BE2C (cell line): ENCODE measurements around the gene EBLN1. TPM values are rescaled to one million over a fixed set of nuclear protein-coding genes. Genes with fewer than 3 reads are reported as not detected.

ENCODE experiments used
- DNase-seq: peaks from one replicate; pipeline ENCODE4 v3.0.0-alpha.2; 2020
- H3K27me3 ChIP-seq: fragments of 250-450 bp; sonication (Bioruptor Pico); 2 replicates; pipeline ENCODE4 v1.5.1; 2020; ENCODE audit warnings: mild to moderate bottlenecking
- H3K36me3 ChIP-seq: fragments of 250-450 bp; sonication (Bioruptor Pico); 2 replicates; pipeline ENCODE4 v1.5.1; 2020; ENCODE audit warnings: mild to moderate bottlenecking
- H3K4me1 ChIP-seq: fragments of 250-450 bp; sonication (Bioruptor Pico); 2 replicates; pipeline ENCODE4 v1.5.1; 2020
- H3K4me3 ChIP-seq: 2 replicates; pipeline ENCODE4 v1.5.1; 2011; ENCODE audit warnings: low read depth, low read length
- H3K9me3 ChIP-seq: fragments of 250-450 bp; sonication (Bioruptor Pico); 2 replicates; pipeline ENCODE4 v1.5.1; 2020
- CTCF ChIP-seq: IDR thresholded peaks from 2 replicates; pipeline ENCODE4 v1.5.1; 2012; ENCODE audit warnings: mild to moderate bottlenecking, low read depth, low read length
- polyA plus RNA-seq: library from polyadenylated mRNA; unstranded; fragments of >200 nt; gene quantifications from one replicate; pipeline ENCODE4 v1.2.1, GENCODE V29; 2012; ENCODE audit warnings: low read depth, missing spikeins; ENCODE audit not compliant: insufficient read length, insufficient read depth

The EBLN1 gene
- polyA plus RNA-seq, result not detected

GRCh38 chr10:22217842-22218241 lies at the start of gene EBLN1:
EBLN1 (minus strand) TSS chr10:22218015; CDS start chr10:22209983, 8,032 bp downstream.
- DNase-seq, result no peak
- Histone ChIP-seq H3K9me3 (no peaks in the 10 kb centered on the region), H3K36me3 (no peaks in the 10 kb centered on the region), H3K4me3 (no peak within 1 kb of the TSS), H3K27me3 (no peaks in the 10 kb centered on the region), H3K4me1 (no peaks in the 10 kb centered on the region)
- no peak for TF ChIP-seq CTCF

- no peak for DNase-seq
- Histone ChIP-seq H3K9me3 (no peaks in the 10 kb centered on the region), H3K27me3 (no peaks in the 10 kb centered on the region), H3K36me3 (no peaks in the 10 kb centered on the region), H3K4me1 (no peaks in the 10 kb centered on the region), H3K4me3 (no peak overlapping the region)
- TF ChIP-seq CTCF, result no peak
Measured at GRCh38 chr10:22265839-22266537, 48.2 kb upstream of the EBLN1 start.

- H3K4me3 ChIP-seq, result no peak overlapping the region
- no peaks in the 10 kb centered on the region for H3K9me3 ChIP-seq
- H3K4me1 ChIP-seq, result no peaks in the 10 kb centered on the region
- H3K27me3 ChIP-seq, result no peaks in the 10 kb centered on the region
- no peaks in the 10 kb centered on the region for H3K36me3 ChIP-seq
- DNase-seq, result no peak
- no peak for TF ChIP-seq CTCF
Measured at GRCh38 chr10:22263106-22263505, 45.3 kb upstream of the EBLN1 start.

- Histone ChIP-seq H3K27me3 (no peaks in the 10 kb centered on the region), H3K4me3 (no peak overlapping the region), H3K36me3 (no peaks in the 10 kb centered on the region), H3K9me3 (no peaks in the 10 kb centered on the region), H3K4me1 (no peaks in the 10 kb centered on the region)
- no peak for DNase-seq
- no peak for TF ChIP-seq CTCF
Measured at GRCh38 chr10:22259280-22259679, 41.5 kb upstream of the EBLN1 start.

GRCh38 chr10:22258471-22258870 lies 40.7 kb upstream of the EBLN1 start:
- no peaks in the 10 kb centered on the region for H3K4me1 ChIP-seq
- no peaks in the 10 kb centered on the region for H3K27me3 ChIP-seq
- H3K4me3 ChIP-seq, result no peak overlapping the region
- DNase-seq, result no peak
- TF ChIP-seq CTCF, result no peak
- no peaks in the 10 kb centered on the region for H3K36me3 ChIP-seq
- no peaks in the 10 kb centered on the region for H3K9me3 ChIP-seq

- no peaks in the 10 kb centered on the region for H3K36me3 ChIP-seq
- no peaks in the 10 kb centered on the region for H3K9me3 ChIP-seq
- no peaks in the 10 kb centered on the region for H3K27me3 ChIP-seq
- H3K4me1 ChIP-seq, result no peaks in the 10 kb centered on the region
- TF ChIP-seq CTCF, result no peak
- H3K4me3 ChIP-seq, result no peak overlapping the region
- no peak for DNase-seq
Measured at GRCh38 chr10:22253580-22253882, 35.7 kb upstream of the EBLN1 start.
